ENCODE results near the gene INSIG2. TPM values are rescaled to one million over a fixed set of nuclear protein-coding genes. Genes with fewer than 3 reads are reported as not detected.

INSIG2 gene
- polyA plus RNA-seq, 1 of the 3 experiments (the other 2 are of a cell fraction) = 8.7 TPM

- Histone ChIP-seq H3K4me3 (ENCODE audit: low read depth in 2 of 2, low read length in 1 of 2) (no peak overlapping the region), H3K79me2 (ENCODE audit: insufficient read depth) (peaks cover 6% of the 10 kb centered on the region; the same call in 1 of the 2 replicates), H3K9me2 (no peaks in the 10 kb centered on the region), H3K4me2 (no peak overlapping the region), H3K9ac (no peak overlapping the region), H3F3A (replicated peaks; ENCODE audit: insufficient read depth) (no peaks in the 10 kb centered on the region), H3K9me3 (no peaks in the 10 kb centered on the region), H3K36me3 (replicated peaks in 1 of 2; ENCODE audit: control insufficient read depth in 1 of 2, insufficient read depth in 2 of 2, low read length in 1 of 2) (peaks cover 8 to 25% of the 10 kb centered on the region in 2 experiments), H3K27ac (ENCODE audit: low read depth in 2 of 2, low read length in 1 of 2) (no peak overlapping the region), H3K4me1 (ENCODE audit: control insufficient read depth in 1 of 2, insufficient read depth in 2 of 2, low read depth in 1 of 2, low read length in 1 of 2) (peaks cover 0 to 8% of the 10 kb centered on the region in 2 experiments; a peak in 2 of 4 replicates), H3K27me3 (ENCODE audit: insufficient read depth) (no peaks in the 10 kb centered on the region), H4K20me1 (ENCODE audit: insufficient read depth) (peaks cover 4% of the 10 kb centered on the region; the same call in 1 of the 2 replicates), H2AFZ (ENCODE audit: low read depth) (no peak overlapping the region)
- TF ChIP-seq EZH2phosphoT487 (IDR thresholded peaks at IDR 0.05; ENCODE audit: borderline replicate concordance, low read depth) (no peak), ELF1 (IDR thresholded peaks at IDR 0.05) (no peak), NFIC (IDR thresholded peaks at IDR 0.05; ENCODE audit: borderline replicate concordance) (no peak)
- DNase-seq = no peak
- ChIA-PET CTCF (interaction anchor here (0.7 kb wide), 1 partner anchor 19 kb away, joined by 4 read pairs; no protein-coding TSS in a partner anchor), POLR2A (no interaction called here)
- WGBS (ENCODE audit: low lambda C conversion rate) = 91% methylated on average over 4 of the region's 4 CpGs
Observed at GRCh38 chr2:118097657-118098056, 9.4 kb downstream of the INSIG2 start.

GRCh38 chr2:118098307-118099030 is 10.2 kb downstream of the INSIG2 start:
- ChIA-PET POLR2A (no interaction called here), CTCF (no interaction called here)
- no peak overlapping the region for H3K4me2 ChIP-seq
- H3K79me2 ChIP-seq (ENCODE audit: insufficient read depth) = peaks cover 6% of the 10 kb centered on the region; the same call in 1 of the 2 replicates
- H3K9me2 ChIP-seq = no peaks in the 10 kb centered on the region
- no peaks in the 10 kb centered on the region for H3K27me3 ChIP-seq (ENCODE audit: insufficient read depth)
- H3F3A ChIP-seq (replicated peaks; ENCODE audit: insufficient read depth) = no peaks in the 10 kb centered on the region
- H3K27ac ChIP-seq (ENCODE audit: low read depth in 2 of 2, low read length in 1 of 2) = no peak overlapping the region
- H3K4me3 ChIP-seq (ENCODE audit: low read depth in 2 of 2, low read length in 1 of 2) = no peak overlapping the region
- peaks cover 0 to 8% of the 10 kb centered on the region in 2 experiments; a peak in 2 of 4 replicates for H3K4me1 ChIP-seq (ENCODE audit: control insufficient read depth in 1 of 2, insufficient read depth in 2 of 2, low read depth in 1 of 2, low read length in 1 of 2)
- 100% methylated on average over 1 of the region's 1 CpG for WGBS (ENCODE audit: low lambda C conversion rate)
- H3K9ac ChIP-seq = no peak overlapping the region
- H2AFZ ChIP-seq (ENCODE audit: low read depth) = no peak overlapping the region
- peaks cover 8 to 32% of the 10 kb centered on the region in 2 experiments for H3K36me3 ChIP-seq (replicated peaks in 1 of 2; ENCODE audit: control insufficient read depth in 1 of 2, insufficient read depth in 2 of 2, low read length in 1 of 2)
- no peak for DNase-seq
- H3K9me3 ChIP-seq = no peaks in the 10 kb centered on the region
- peaks cover 4% of the 10 kb centered on the region; the same call in 1 of the 2 replicates for H4K20me1 ChIP-seq (ENCODE audit: insufficient read depth)
- TF ChIP-seq EZH2phosphoT487 (IDR thresholded peaks at IDR 0.05; ENCODE audit: borderline replicate concordance, low read depth) (no peak), FOSL2 (IDR thresholded peaks at IDR 0.05; ENCODE audit: borderline replicate concordance, low read depth) (no peak), ZBTB33 (IDR thresholded peaks at IDR 0.05; ENCODE audit: borderline replicate concordance, low read depth) (no peak), PBX3 (IDR thresholded peaks at IDR 0.05) (no peak), TCF12 (IDR thresholded peaks at IDR 0.05) (no peak), RFX5 (IDR thresholded peaks at IDR 0.05; ENCODE audit: low read length) (no peak), REST (IDR thresholded peaks at IDR 0.05; ENCODE audit: low read depth, low read length) (no peak), EP300 (IDR thresholded peaks at IDR 0.05; ENCODE audit: borderline replicate concordance in 1 of 2, low read depth in 1 of 2, low read length in 1 of 2) (no peak), IRF3 (IDR thresholded peaks at IDR 0.05; ENCODE audit: low read depth, low read length) (no peak), NFIC (IDR thresholded peaks at IDR 0.05; ENCODE audit: borderline replicate concordance) (no peak), MAX (IDR thresholded peaks at IDR 0.05; ENCODE audit: low read depth) (no peak), GATA2 (CRISPR knock-in tag; IDR thresholded peaks at IDR 0.05) (no peak), MXI1 (IDR thresholded peaks at IDR 0.05; ENCODE audit: low read depth, low read length) (no peak), SMC3 (IDR thresholded peaks at IDR 0.05; ENCODE audit: low read depth, low read length) (no peak), USF2 (IDR thresholded peaks at IDR 0.05; ENCODE audit: borderline replicate concordance, low read depth, low read length) (no peak)
